NAMALWA (cell line): ENCODE data around the gene CFHR5.
"Not testable (repeated sequence)": the region's sequence is repeated elsewhere in the genome, so short reads cannot be mapped to it uniquely, and the experiment has no call there.

Source experiments
- DNase-seq: peaks from one replicate; pipeline ENCODE4 v3.0.0-alpha.2; 2015; ENCODE audit warnings: low spot score

Gene CFHR5

GRCh38 chr1:196977278-196977677 lies at the start of gene CFHR5:
TSS of gene CFHR5 (plus strand) at chr1:196977556. CDS start at chr1:196977665, 109 bp downstream.
- no peak for DNase-seq

DNA sequence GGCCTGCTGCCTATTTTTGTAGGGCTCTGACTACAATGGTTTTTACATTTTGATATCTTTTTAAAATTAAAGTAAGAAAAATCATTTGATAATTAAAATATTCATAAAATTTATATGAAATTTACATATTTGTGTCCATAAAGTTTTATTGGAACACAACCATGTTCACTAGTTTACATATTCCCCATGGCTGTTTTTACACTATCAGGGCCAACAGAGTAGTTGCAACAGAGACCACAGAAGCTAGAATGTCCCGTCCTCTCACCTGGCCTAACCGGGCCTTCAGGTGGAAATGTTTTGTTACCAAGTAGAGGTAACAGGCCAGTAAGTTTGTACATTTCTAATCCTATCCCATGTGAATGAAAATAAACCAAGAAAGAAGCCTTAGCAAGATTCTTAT lies 44.5 kb upstream of the CFHR5 start:
- not testable (repeated sequence) for DNase-seq

GRCh38 chr1:196933531-196934189 lies 43.7 kb upstream of the CFHR5 start:
- DNase-seq: no peak

- DNase-seq: not testable (repeated sequence)
These were observed 35.9 kb upstream of the CFHR5 start for GRCh38 chr1:196941474-196941873.

DNA sequence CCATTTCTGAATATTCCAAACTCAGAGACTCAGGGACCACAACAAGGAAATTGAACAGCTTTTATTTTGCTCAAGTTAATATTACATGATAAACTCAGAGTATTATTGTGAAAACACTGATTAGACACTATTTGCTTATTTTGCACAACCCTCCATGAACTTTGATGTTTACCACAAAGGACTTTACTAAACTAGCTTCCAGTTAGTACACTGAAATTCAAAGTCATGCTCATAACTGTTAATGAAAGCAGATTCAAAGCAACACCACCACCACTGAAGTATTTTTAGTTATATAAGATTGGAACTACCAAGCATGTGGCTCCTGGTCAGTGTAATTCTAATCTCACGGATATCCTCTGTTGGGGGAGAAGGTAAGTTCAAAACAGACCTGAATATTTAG lies 33.8 kb upstream of the CFHR5 start, which contains the start of gene CFHR2:
Gene CFHR2 (plus strand): TSS at position 171 of the 400 bp plus-strand sequence. CDS start 143 bp downstream, at position 314.
- DNase-seq: not testable (repeated sequence)

GRCh38 chr1:196951711-196952394 lies 25.5 kb upstream of the CFHR5 start:
- no peak for DNase-seq

GRCh38 chr1:196954778-196955177 lies 22.6 kb upstream of the CFHR5 start:
- no peak for DNase-seq

GRCh38 chr1:196955926-196956325 lies 21.4 kb upstream of the CFHR5 start:
- no peak for DNase-seq

GRCh38 chr1:196960854-196961253 lies 16.5 kb upstream of the CFHR5 start:
- no peak for DNase-seq

GRCh38 chr1:196970182-196970581 lies 7.2 kb upstream of the CFHR5 start:
- DNase-seq: no peak

DNA sequence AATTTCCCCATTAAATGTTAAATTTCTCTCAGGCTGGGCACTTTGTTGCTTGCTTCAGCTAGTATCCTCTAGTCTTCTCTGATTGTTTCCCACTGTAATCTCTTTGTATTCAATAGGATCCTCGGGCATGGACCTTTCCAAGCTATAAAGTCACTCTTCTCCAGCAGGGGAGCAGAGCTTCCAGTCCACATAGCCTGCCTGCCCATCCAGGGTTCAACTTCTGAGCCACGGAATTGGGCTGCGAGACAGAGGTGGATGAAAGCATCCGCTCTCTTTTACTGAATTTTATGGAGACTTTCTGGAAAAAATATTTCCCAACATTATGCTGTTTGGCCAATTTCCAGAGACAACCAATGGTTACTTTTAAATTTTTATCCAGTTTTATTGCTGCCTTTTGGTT lies 1.1 kb upstream of the CFHR5 start:
- no peak for DNase-seq

DNA sequence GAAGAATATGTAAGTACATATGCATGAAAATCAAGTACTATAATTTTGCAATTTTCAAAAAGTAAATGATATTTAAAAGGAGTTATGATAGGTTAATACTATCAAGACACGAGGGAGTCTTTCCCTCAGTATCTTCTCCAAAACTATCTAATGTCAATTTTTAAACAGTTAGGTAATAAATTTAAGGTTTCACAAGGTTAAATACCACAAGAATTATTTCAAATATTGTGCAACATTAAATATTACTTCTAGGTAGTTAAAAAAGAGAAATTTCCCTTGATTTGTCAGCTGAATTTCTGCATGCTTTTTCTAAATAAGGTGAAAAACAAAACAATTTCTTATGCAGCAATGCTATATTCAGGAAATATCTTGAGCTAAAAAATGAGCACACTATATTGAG lies 3.5 kb downstream of the CFHR5 start:
- DNase-seq: no peak

GRCh38 chr1:196982247-196982646 lies 4.9 kb downstream of the CFHR5 start:
- not testable (repeated sequence) for DNase-seq

DNA sequence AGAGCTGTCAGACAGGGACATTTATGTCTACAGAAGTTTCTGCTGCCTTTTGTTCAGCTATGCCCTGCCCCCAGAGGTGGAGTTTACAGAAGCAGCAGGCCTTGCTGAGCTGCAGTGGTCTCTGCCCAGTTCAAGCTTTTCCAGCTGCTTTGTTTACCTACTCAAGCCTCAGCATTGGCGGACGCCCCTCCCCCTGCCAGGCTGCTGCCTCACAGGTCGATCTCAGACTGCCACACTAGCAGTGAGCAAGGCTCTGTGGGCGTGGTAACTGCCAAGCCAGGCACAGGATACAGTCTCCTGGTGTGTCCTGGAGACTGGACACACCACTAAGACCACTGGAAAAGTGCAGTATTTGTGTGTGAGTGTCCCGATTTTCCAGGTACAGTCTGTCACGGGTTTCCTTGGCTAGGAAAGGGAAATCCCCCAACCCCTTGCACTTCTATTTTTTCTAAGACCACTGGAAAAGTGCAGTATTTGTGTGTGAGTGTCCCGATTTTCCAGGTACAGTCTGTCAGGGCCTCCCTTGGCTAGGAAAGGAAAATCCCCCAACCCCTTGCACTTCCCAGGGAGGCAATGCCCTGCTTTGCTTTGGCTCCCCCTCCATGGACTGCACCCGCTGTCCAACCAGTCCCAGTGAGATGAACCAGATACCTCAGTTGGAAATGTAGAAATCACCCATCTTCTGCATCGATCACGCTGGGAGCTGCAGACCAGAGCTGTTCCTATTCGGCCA lies 14.7 kb downstream of the CFHR5 start:
- DNase-seq: not testable (repeated sequence)

DNA sequence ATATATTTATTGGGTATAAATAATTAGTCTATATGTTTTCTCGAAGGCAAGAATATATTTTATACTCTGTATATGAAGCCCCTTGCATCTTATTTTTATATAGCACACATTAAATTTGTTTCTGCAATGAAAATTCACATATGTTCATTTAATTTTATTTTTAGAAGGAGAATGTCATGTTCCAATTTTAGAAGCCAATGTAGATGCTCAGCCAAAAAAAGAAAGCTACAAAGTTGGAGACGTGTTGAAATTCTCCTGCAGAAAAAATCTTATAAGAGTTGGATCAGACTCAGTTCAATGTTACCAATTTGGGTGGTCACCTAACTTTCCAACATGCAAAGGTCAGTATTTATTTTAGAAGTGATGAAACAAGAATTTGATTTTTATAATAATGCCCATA lies 16.6 kb downstream of the CFHR5 start:
- no peak for DNase-seq

DNA sequence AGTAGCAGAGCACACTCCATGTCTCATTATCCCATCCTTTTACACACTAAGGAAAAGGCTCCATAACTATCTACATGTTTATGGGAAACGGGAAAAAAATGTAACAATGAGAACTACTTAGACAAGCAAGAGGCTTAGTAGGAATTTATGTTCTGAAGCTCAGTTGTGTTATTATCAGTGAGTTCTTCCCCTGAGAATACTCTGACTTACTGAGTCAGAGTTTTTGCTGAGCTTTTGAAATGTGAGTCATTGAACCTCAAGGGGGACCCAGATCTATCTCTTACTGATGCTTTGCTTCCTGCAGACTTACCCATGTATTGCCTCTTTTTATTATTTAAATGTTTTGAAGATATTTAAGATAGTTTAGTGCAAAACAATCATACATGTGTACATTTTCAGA lies 20.1 kb downstream of the CFHR5 start:
- DNase-seq: no peak

GRCh38 chr1:197001828-197002227 lies 24.5 kb downstream of the CFHR5 start:
- no peak for DNase-seq

DNA sequence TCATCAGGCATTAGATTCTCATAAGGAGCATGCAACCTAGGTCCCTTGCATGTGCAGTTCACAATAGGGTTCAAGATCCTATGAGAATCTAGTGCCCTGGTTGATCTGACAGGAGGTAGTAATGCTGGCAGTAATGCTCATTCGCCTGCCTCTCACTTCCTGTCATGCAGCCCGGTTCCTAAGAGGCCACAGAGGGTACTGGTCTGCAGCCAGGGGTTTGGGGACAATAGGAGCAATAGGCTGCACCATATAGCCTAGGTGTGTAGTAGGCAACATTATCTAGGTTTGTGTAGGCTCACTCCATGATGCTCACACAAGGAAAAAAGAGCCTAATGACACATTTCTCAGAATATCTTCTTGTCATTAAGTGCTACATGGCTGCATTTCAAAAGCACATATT lies 25.8 kb downstream of the CFHR5 start:
- DNase-seq: no peak

DNA sequence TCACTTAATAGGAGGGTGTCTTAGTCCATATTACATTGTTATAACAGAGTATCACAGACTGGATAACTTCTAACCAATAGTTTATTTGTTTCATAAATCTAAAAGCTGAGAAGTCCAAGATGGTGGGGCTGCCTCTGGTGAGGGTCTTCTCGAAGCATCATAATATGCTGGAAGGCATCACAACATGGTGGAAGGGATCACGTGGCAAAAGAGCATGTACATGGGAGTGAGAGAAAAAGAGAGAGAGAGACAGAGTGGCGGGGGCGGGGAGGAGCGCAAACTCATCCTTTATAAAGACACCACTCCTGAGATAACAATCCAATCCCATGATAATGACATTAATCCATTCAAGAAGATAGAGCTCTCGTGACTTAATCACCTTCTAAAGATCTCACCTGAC lies 31.5 kb downstream of the CFHR5 start:
- no peak for DNase-seq

GRCh38 chr1:197011614-197012013 lies 34.3 kb downstream of the CFHR5 start:
- DNase-seq: no peak

GRCh38 chr1:197013234-197013633 lies 35.9 kb downstream of the CFHR5 start:
- no peak for DNase-seq

GRCh38 chr1:197016751-197017150 lies 39.4 kb downstream of the CFHR5 start:
- no peak for DNase-seq

DNA sequence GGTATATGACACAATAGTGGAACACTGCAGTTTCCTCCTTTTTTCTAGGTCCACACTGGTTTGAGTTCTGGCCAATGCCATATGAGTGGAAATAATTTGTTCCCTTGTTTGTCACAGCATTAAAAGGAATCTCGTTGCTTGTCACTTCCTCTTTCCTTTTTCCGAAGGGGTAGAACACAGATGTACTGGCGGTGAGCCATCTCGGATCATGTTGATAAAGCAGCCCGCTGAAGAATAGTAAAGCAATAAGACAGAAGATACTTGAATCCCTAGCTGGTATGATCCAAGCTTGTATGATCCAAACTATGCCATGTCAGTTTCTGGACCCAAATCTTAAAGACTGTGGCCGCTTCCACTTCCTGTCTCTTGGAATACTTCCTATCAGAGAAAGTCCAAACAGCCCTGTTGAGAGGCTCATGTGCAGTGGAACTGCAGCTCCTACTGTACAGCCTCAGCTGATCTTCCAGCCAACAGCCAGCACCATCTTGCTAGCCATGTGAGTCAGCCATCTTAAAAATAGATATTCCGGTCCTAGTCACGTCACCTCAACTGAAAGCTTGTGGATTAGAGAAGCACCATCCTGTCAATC lies 40.3 kb downstream of the CFHR5 start:
- DNase-seq: no peak
